Left ventricle myocardium inferior (tissue), 1 donor: ENCODE measurements around the gene RHCG. TPM values are rescaled to one million over a fixed set of nuclear protein-coding genes. Genes with fewer than 3 reads are reported as not detected.
A peak's percentile ranks its signal among the peaks of the same experiment; 100 is the strongest.

Experiments used
- DNase-seq: peaks from one replicate; pipeline ENCODE4 v3.0.0-alpha.2; 2020
- H3K27ac ChIP-seq: fragments of 200-600 bp; replicated peaks from 2 replicates; pipeline ENCODE4 v1.8.0; 2021
- H3K27me3 ChIP-seq: fragments of 200-600 bp; 2 replicates; pipeline ENCODE4 v1.8.0; 2021; ENCODE audit warnings: low read depth
- H3K36me3 ChIP-seq: fragments of 200-600 bp; 2 replicates; pipeline ENCODE4 v1.8.0; 2021
- H3K4me1 ChIP-seq: fragments of 200-600 bp; 2 replicates; pipeline ENCODE4 v1.8.0; 2021
- H3K4me3 ChIP-seq: fragments of 200-600 bp; 2 replicates; pipeline ENCODE4 v1.8.0; 2021; ENCODE audit warnings: mild to moderate bottlenecking, moderate library complexity
- H3K9me3 ChIP-seq: fragments of 200-600 bp; replicated peaks from 2 replicates; pipeline ENCODE4 v1.8.0; 2021
- intact Hi-C: fragments of 100-400 bp; cut with micrococcal nuclease; formaldehyde crosslinking; loops from one replicate; pipeline ENCODE4 v1.11.0; 2022
- total RNA-seq: library from RNA; stranded (reverse); fragmentation: NEBNext Ultra II Directional; extraction: Animal tissue kit (Norgen Biotek cat#: 25700); gene quantifications from one replicate; pipeline ENCODE4 v1.2.1, GENCODE V29; 2021
- TF ChIP-seq, protein P1 (sequence below): fragments of 200-600 bp; IDR thresholded peaks from 2 replicates; pipeline ENCODE4 v1.8.0; 2021; ENCODE audit warnings: antibody characterized with exemption, mild to moderate bottlenecking, borderline replicate concordance
- donor health status: DM: no; HTN: yes; CAD: no; lungs with severe emphysema.

The RHCG gene
- total RNA-seq, 1 donor from 2014 or later, result 0.22 TPM

DNA sequence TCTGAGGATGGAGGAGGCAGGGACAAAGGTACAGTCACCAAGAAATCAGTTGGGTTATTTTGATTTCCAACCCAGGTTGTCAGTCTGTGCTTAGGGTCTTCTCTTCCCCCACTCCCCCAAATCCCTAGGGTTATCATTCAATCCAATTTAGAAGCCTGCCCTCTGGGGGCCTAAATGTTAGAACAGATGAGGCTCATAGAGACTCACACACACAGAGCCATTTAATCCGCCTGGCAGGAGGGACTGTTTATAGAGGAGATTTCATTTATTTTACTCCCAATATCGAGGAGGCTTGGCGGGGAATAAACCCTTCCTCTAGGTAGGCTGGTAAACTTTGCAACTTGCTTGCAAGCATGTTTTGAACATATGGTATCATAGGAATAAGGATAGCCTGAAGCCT is 52.8 kb downstream of the RHCG start:
- DNase-seq, result no peak
- Histone ChIP-seq H3K9me3 (no peaks in the 10 kb centered on the region), H3K4me3 (no peak overlapping the region), H3K36me3 (no peaks in the 10 kb centered on the region), H3K27me3 (peaks cover 99% of the 10 kb centered on the region), H3K27ac (no peak overlapping the region), H3K4me1 (no peaks in the 10 kb centered on the region)
- TF ChIP-seq, protein P1, sequence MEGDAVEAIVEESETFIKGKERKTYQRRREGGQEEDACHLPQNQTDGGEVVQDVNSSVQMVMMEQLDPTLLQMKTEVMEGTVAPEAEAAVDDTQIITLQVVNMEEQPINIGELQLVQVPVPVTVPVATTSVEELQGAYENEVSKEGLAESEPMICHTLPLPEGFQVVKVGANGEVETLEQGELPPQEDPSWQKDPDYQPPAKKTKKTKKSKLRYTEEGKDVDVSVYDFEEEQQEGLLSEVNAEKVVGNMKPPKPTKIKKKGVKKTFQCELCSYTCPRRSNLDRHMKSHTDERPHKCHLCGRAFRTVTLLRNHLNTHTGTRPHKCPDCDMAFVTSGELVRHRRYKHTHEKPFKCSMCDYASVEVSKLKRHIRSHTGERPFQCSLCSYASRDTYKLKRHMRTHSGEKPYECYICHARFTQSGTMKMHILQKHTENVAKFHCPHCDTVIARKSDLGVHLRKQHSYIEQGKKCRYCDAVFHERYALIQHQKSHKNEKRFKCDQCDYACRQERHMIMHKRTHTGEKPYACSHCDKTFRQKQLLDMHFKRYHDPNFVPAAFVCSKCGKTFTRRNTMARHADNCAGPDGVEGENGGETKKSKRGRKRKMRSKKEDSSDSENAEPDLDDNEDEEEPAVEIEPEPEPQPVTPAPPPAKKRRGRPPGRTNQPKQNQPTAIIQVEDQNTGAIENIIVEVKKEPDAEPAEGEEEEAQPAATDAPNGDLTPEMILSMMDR, result no peak
- intact Hi-C loops, result no loop called here

DNA sequence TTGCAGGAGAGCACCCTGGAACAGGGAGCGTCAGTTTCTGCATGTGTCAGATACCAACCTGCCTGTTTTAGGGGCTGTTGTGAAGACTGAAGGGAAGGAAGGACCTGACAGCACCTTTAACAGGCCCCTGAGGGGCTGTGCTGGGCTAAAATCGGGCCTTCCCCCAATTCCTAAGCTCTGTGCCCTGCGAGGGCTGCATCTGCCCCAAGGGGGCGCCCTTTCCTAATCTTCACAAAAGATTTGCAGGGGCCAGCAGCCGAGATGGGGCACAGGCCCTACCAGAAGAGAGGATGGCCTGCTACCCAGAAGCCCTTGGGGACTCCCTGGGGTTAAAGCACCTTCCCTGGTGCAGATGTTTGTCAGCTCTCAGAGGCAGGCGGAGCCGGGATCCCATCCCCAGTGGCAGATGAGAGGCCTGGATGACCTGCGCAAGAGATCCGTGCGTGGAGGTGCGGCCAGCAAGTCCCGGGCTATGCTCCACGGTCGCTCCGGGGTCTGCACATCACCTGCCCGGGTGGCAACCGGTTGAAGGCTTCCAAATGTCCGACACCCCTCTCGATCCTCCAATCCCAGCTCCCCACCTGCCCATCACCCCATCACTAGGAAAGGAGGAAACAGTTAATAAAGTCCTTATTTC is 53.6 kb downstream of the RHCG start:
- intact Hi-C loops, result no loop called here
- TF ChIP-seq, protein P1, result peak; percentile 54
- Histone ChIP-seq H3K36me3 (no peaks in the 10 kb centered on the region), H3K27ac (no peak overlapping the region), H3K27me3 (peaks cover 99% of the 10 kb centered on the region), H3K4me1 (no peaks in the 10 kb centered on the region), H3K9me3 (no peaks in the 10 kb centered on the region), H3K4me3 (no peak overlapping the region)
- DNase-seq, result no peak

DNA sequence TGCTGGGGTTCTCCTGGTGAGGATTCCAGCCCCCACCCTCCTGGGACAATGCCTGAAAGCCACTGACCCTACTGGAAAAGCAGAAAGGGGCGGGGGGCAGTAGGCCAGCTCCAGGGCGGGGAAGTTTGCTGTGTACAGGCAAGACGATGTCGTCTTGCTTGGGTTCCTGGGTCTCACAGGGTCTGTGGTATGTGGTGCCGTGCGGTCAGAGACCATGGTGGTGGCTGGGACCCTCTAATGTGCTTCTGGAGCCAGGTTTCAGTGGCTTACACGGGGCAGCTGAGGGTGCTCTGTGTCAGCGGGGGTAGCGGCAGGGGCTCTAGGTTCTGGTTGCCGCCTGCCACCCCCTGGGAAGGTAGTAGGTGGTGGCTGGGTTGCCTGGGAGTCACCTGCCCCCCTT is 54.2 kb downstream of the RHCG start:
- Histone ChIP-seq H3K4me1 (no peaks in the 10 kb centered on the region), H3K27me3 (peaks cover 99% of the 10 kb centered on the region), H3K9me3 (no peaks in the 10 kb centered on the region), H3K27ac (no peak overlapping the region), H3K36me3 (no peaks in the 10 kb centered on the region), H3K4me3 (no peak overlapping the region)
- no peak for DNase-seq
- intact Hi-C loops, result no loop called here
- TF ChIP-seq, protein P1, result no peak

DNA sequence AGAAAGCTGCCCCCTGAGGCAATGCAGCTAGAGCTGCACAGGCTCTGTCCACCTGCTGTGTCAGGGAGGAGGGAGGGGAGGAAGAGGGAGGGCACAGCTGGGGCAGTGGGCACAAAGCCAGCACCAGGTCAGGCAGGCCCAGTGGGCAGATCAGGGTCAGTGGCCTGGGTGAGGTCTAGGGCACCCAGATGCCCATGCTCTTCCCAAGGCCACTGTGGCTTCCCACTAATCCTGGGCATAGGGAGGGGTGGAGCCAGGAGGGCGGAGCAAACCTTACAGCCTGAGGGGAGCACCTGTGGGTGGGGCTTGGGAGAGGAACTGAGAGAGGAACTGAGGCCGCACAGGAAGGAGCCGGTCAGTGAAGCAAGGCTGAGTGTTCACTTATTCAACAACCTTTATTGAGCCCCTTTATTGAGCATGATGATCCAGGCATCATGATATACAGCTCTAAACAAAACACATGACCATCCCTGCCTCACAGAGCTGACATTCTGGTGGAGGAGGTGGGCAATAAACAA is 55.0 kb downstream of the RHCG start:
- intact Hi-C loops, result no loop called here
- H3K36me3 ChIP-seq, result no peaks in the 10 kb centered on the region
- no peak for DNase-seq
- no peak overlapping the region for H3K4me3 ChIP-seq
- no peak overlapping the region for H3K27ac ChIP-seq
- TF ChIP-seq, protein P1, result no peak
- peaks cover 100% of the 10 kb centered on the region for H3K27me3 ChIP-seq
- no peaks in the 10 kb centered on the region for H3K9me3 ChIP-seq
- H3K4me1 ChIP-seq, result no peaks in the 10 kb centered on the region

DNA sequence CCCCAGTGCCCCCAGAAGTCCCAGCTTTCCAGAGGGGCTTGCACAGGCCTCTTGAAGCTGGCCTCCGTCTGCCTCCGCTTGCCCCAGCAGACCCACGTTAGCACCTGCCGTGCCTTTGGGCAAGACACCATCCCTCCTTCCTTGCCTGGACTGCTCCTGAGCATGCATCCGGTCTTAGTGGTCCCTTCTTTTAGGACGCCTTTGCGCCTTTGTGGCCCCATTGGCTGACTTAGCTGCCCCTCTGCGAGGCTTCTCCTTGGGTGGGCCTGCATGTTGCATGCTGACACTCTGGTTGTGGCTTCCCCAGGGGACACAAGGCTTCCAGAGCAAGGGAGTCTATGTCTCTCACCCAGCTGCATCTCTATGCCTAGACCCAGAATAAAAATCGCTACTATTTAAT is 56.6 kb downstream of the RHCG start:
- TF ChIP-seq, protein P1, result no peak
- H3K4me3 ChIP-seq, result no peak overlapping the region
- no peaks in the 10 kb centered on the region for H3K4me1 ChIP-seq
- intact Hi-C loops, result no loop called here
- H3K36me3 ChIP-seq, result no peaks in the 10 kb centered on the region
- no peak overlapping the region for H3K27ac ChIP-seq
- no peaks in the 10 kb centered on the region for H3K9me3 ChIP-seq
- peaks cover 100% of the 10 kb centered on the region for H3K27me3 ChIP-seq
- no peak for DNase-seq
